ENCODE data around the gene CHIA. TPM values are rescaled to one million over a fixed set of nuclear protein-coding genes. Genes with fewer than 3 reads are reported as not detected.

The CHIA gene
- total RNA-seq, 2 experiments from 2014 or later = not detected

GRCh38 chr1:111366256-111366655, 75.6 kb downstream of the CHIA start:
- peak; percentile 30 for ATAC-seq
- no peaks in the 10 kb centered on the region for H3K4me1 Mint-ChIP-seq

GRCh38 chr1:111369177-111369576, 78.5 kb downstream of the CHIA start:
- intact Hi-C loops (cut with DNase I, micrococcal nuclease) = no loop called here
- Mint-ChIP-seq H3K4me1 (no peaks in the 10 kb centered on the region), H3K36me3 (ENCODE audit: low read depth) (no peaks in the 10 kb centered on the region), H3K27me3 (peaks cover 12% of the 10 kb centered on the region), H3K4me3 (no peak overlapping the region), H3K9me3 (ENCODE audit: low read depth) (no peaks in the 10 kb centered on the region), H3K27ac (no peak overlapping the region)
- ATAC-seq = no peak
- POLR2A ChIA-PET = no interaction called here
- no peak for DNase-seq
- CTCF ChIA-PET = interaction anchor here (0.8 to 1.0 kb wide), 2 partner anchors 17 to 31 kb away, joined by 3 read pairs; no protein-coding TSS in a partner anchor

More at GRCh38 chr1:111366256-111366655, 75.6 kb downstream of the CHIA start:
- H3K9me3 Mint-ChIP-seq (ENCODE audit: low read depth) = no peaks in the 10 kb centered on the region
- no peak overlapping the region for H3K27ac Mint-ChIP-seq
- POLR2A ChIA-PET = no interaction called here
- H3K36me3 Mint-ChIP-seq (ENCODE audit: low read depth) = no peaks in the 10 kb centered on the region
- no peak for DNase-seq
- H3K27me3 Mint-ChIP-seq = peaks cover 15% of the 10 kb centered on the region
- CTCF ChIA-PET = interaction anchor here (0.6 kb wide), 1 partner anchor 44 kb away, joined by 3 read pairs; no protein-coding TSS in a partner anchor
- H3K4me3 Mint-ChIP-seq = no peak overlapping the region
- intact Hi-C loops (cut with DNase I, micrococcal nuclease) = no loop called here

- no peak for ATAC-seq
- ChIA-PET POLR2A (no interaction called here), CTCF (interaction anchor here (0.8 to 1.0 kb wide), 4 partner anchors 17 to 30 kb away, joined by 3 to 6 read pairs (median 4); no protein-coding TSS in a partner anchor)
- H3K4me3 Mint-ChIP-seq = no peak overlapping the region
- H3K9me3 Mint-ChIP-seq (ENCODE audit: low read depth) = no peaks in the 10 kb centered on the region
- intact Hi-C loops (cut with DNase I, micrococcal nuclease) = no loop called here
- DNase-seq = no peak
- H3K27me3 Mint-ChIP-seq = peaks cover 11% of the 10 kb centered on the region
- H3K4me1 Mint-ChIP-seq = no peaks in the 10 kb centered on the region
- no peak overlapping the region for H3K27ac Mint-ChIP-seq
- H3K36me3 Mint-ChIP-seq (ENCODE audit: low read depth) = no peaks in the 10 kb centered on the region
Observed at GRCh38 chr1:111369645-111370044, 79.0 kb downstream of the CHIA start.

Other genes with a start within 250 kb of the CHIA start
- gene DRAM2, start 150.8 kb upstream of the CHIA start, total RNA-seq = 10 to 100 TPM; 30.4 to 34.4 TPM
- 10 to 100 TPM; 34.7 to 49.1 TPM for gene CEPT1, start 150.6 kb upstream of the CHIA start, total RNA-seq
- 100 to 1,000 TPM; 174 to 190 TPM for gene DENND2D, start 90.2 kb upstream of the CHIA start, total RNA-seq
- gene CHI3L2, start 63.1 kb upstream of the CHIA start, total RNA-seq = 10 to 100 TPM; 12.7 TPM
- 1 to 10 TPM; 1.2 to 1.5 TPM for gene OVGP1, start 136.9 kb downstream of the CHIA start, total RNA-seq
- gene WDR77, start 158.4 kb downstream of the CHIA start, total RNA-seq = 10 to 100 TPM; 42.5 to 53.6 TPM
- 100 to 1,000 TPM; 292 to 301 TPM for gene ATP5PB, start 158.6 kb downstream of the CHIA start, total RNA-seq
- 1 to 10 TPM; 4.7 to 7.6 TPM for gene C1orf162, start 183.1 kb downstream of the CHIA start, total RNA-seq
- under 1 TPM in 1 of 2 experiments, not detected in 1; 0.16 TPM for gene ADORA3, start 212.8 kb downstream of the CHIA start, total RNA-seq
- gene TMIGD3, start 212.8 kb downstream of the CHIA start, total RNA-seq = not detected

Measured in activated CD4-positive, alpha-beta T cell treated with anti-CD3 and anti-CD28 coated beads for 36 hours (primary cell).